Cerebellar cortex (tissue), 1 donor: ENCODE results near the gene TOR3A.
A peak's percentile ranks its signal among the peaks of the same experiment; 100 is the strongest.
"Not testable (repeated sequence)": the region's sequence is repeated elsewhere in the genome, so short reads cannot be mapped to it uniquely, and the experiment has no call there.

Experiments
- DNase-seq: peaks from one replicate; pipeline ENCODE4 v3.0.0-alpha.2; 2015; ENCODE audit warnings: low spot score

The TOR3A gene

GRCh38 chr1:179107706-179108629, 26.1 kb downstream of the TOR3A start:
- no peak for DNase-seq

GRCh38 chr1:179108644-179109043, 26.8 kb downstream of the TOR3A start:
- DNase-seq: no peak

- no peak for DNase-seq
Observed at GRCh38 chr1:179115181-179115580, 33.3 kb downstream of the TOR3A start.

- no peak for DNase-seq
Observed at GRCh38 chr1:179119513-179119912, 37.6 kb downstream of the TOR3A start.

GRCh38 chr1:179120736-179121135, 38.9 kb downstream of the TOR3A start:
- DNase-seq: no peak

GRCh38 chr1:179121159-179121938, 39.5 kb downstream of the TOR3A start:
- DNase-seq: peak; percentile 52

- DNase-seq: no peak
Observed at GRCh38 chr1:179124873-179125272, 43.0 kb downstream of the TOR3A start.

GRCh38 chr1:179126338-179127060, 44.6 kb downstream of the TOR3A start:
- no peak for DNase-seq

GRCh38 chr1:179127163-179127895, 45.5 kb downstream of the TOR3A start:
- no peak for DNase-seq

GRCh38 chr1:179128520-179128919, 46.6 kb downstream of the TOR3A start:
- no peak for DNase-seq

GRCh38 chr1:179129702-179130473, 48.0 kb downstream of the TOR3A start:
- no peak for DNase-seq

- DNase-seq: not testable (repeated sequence)
Observed at GRCh38 chr1:179135168-179135567, 53.3 kb downstream of the TOR3A start.

GRCh38 chr1:179135707-179136106, 53.8 kb downstream of the TOR3A start:
- not testable (repeated sequence) for DNase-seq

GRCh38 chr1:179137617-179138255, 55.9 kb downstream of the TOR3A start:
- DNase-seq: no peak

- not testable (repeated sequence) for DNase-seq
Observed at GRCh38 chr1:179138755-179139154, 56.9 kb downstream of the TOR3A start.

GRCh38 chr1:179141592-179142251, 59.9 kb downstream of the TOR3A start:
- no peak for DNase-seq

GRCh38 chr1:179142889-179143299, 61.0 kb downstream of the TOR3A start:
- DNase-seq: peak; percentile 47

GRCh38 chr1:179143322-179143721, 61.5 kb downstream of the TOR3A start:
- no peak for DNase-seq

GRCh38 chr1:179144626-179145025, 62.8 kb downstream of the TOR3A start:
- DNase-seq: no peak

- no peak for DNase-seq
Observed at GRCh38 chr1:179145521-179145920, 63.7 kb downstream of the TOR3A start.
